Islet precursor cell (in vitro differentiated cells): ENCODE data around the gene ANP32D.
"Not testable (repeated sequence)": the region's sequence is repeated elsewhere in the genome, so short reads cannot be mapped to it uniquely, and the experiment has no call there.

Experiments used
- DNase-seq: peaks from one replicate; pipeline ENCODE4 v3.0.0-alpha.2; 2018

The ANP32D gene

GRCh38 chr12:48508987-48509386 lies 36.6 kb downstream of the ANP32D start:
- DNase-seq = no peak

DNA sequence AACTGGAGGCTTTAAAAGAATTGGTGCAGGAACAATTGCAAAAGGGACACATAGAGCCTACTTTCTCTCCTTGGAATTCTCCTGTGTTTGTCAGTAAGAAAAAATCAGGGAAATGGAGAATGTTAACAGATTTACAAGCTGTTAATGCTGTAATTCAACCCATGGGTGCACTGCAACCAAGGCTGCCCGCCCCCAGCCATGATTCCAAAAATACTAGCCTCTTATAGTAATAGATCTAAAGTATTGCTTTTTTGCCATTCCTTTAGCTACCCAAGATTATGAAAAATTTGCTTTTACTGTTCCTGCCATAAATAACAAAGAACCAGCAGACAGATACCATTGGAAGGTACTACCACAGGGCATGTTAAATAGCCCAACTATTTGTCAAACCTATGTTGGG lies 37.8 kb downstream of the ANP32D start:
- no peak for DNase-seq

- no peak for DNase-seq
Measured at GRCh38 chr12:48512855-48513254, 40.5 kb downstream of the ANP32D start.

GRCh38 chr12:48514728-48515127 lies 42.4 kb downstream of the ANP32D start:
- no peak for DNase-seq

DNA sequence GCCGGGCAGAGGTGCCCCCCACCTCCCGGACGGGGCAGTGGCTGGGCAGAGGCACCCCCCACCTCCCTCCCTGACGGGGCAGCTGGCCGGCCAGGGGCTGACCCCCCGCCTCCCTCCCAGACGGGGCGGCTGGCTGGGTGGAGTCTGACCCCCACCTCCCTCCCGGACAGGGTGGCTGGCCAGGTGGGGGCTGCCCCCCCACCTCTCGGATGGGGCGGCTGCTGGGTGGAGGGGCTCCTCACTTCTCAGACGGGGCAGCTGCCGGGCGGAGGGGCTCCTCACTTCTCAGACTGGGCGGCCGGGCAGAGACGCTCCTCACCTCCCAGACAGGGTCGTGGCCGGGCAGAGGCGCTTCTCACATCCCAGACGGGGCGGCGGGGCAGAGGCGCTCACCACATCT lies 48.0 kb downstream of the ANP32D start:
- DNase-seq = not testable (repeated sequence)
